Endothelial cell of umbilical vein (primary cell): Measurements from ENCODE around the gene FARP1.

Experiments used
- CTCF ChIP-seq, 2 donors: IDR thresholded peaks; 1 replicate in 1 of 2; 2 replicates in 1 of 2; pipeline ENCODE4 v1.5.1; 2011; ENCODE audit warnings: low read length in 2 of 2, mild to moderate bottlenecking in 2 of 2, moderate library complexity in 2 of 2, control low read depth in 1 of 2, inconsistent platforms in 1 of 2, low read depth in 1 of 2; ENCODE audit not compliant: insufficient read depth in 1 of 2; ENCODE audit errors: extremely low read depth in 1 of 2
- EZH2 ChIP-seq: IDR thresholded peaks from 2 replicates; pipeline ENCODE4 v1.6.1; 2012; ENCODE audit warnings: borderline replicate concordance, low read depth, mild to moderate bottlenecking, moderate library complexity, low read length, inconsistent platforms; ENCODE audit not compliant: severe bottlenecking
- FOS ChIP-seq: IDR thresholded peaks from 2 replicates; pipeline ENCODE4 v1.6.1; 2011; ENCODE audit warnings: mild to moderate bottlenecking, low read length, moderate library complexity, borderline replicate concordance; ENCODE audit not compliant: insufficient read depth
- GATA2 ChIP-seq: IDR thresholded peaks from 2 replicates; pipeline ENCODE4 v1.7.0; 2011; ENCODE audit warnings: low read depth, mild to moderate bottlenecking, moderate library complexity, mixed read lengths, low read length; ENCODE audit not compliant: insufficient read length, insufficient read depth
- JUN ChIP-seq: IDR thresholded peaks from 2 replicates; pipeline ENCODE4 v1.6.1; 2011; ENCODE audit warnings: borderline replicate concordance, low read depth; ENCODE audit not compliant: insufficient read length, insufficient read depth
- MAX ChIP-seq: IDR thresholded peaks from 2 replicates; pipeline ENCODE4 v1.6.1; 2011; ENCODE audit not compliant: insufficient read depth, insufficient read length
- POLR2A ChIP-seq: IDR thresholded peaks from 2 replicates; pipeline ENCODE4 v1.6.1; 2012; ENCODE audit warnings: low read depth, mild to moderate bottlenecking, control low read depth, low read length
- POLR2AphosphoS5 ChIP-seq: IDR thresholded peaks from 2 replicates; pipeline ENCODE4 v1.6.1; 2012; ENCODE audit warnings: low read depth, mild to moderate bottlenecking, control low read depth, low read length, moderate library complexity; ENCODE audit not compliant: insufficient read depth

- TF ChIP-seq EZH2 (no peak), CTCF (IDR thresholded peaks at IDR 0.05; ENCODE audit: extremely low read depth in 1 of 2, insufficient read depth in 1 of 2, low read depth in 1 of 2, low read length in 2 of 2) (no peak), POLR2AphosphoS5 (no peak), MAX (no peak), POLR2A (no peak), GATA2 (no peak), JUN (no peak), FOS (no peak)
Observed at GRCh38 chr13:98214707-98215106, 71.8 kb downstream of the FARP1 start.
